ENCODE measurements around the gene ITGA8.
"Not testable (repeated sequence)": the region's sequence is repeated elsewhere in the genome, so short reads cannot be mapped to it uniquely, and the experiment has no call there.

Gene ITGA8

DNA sequence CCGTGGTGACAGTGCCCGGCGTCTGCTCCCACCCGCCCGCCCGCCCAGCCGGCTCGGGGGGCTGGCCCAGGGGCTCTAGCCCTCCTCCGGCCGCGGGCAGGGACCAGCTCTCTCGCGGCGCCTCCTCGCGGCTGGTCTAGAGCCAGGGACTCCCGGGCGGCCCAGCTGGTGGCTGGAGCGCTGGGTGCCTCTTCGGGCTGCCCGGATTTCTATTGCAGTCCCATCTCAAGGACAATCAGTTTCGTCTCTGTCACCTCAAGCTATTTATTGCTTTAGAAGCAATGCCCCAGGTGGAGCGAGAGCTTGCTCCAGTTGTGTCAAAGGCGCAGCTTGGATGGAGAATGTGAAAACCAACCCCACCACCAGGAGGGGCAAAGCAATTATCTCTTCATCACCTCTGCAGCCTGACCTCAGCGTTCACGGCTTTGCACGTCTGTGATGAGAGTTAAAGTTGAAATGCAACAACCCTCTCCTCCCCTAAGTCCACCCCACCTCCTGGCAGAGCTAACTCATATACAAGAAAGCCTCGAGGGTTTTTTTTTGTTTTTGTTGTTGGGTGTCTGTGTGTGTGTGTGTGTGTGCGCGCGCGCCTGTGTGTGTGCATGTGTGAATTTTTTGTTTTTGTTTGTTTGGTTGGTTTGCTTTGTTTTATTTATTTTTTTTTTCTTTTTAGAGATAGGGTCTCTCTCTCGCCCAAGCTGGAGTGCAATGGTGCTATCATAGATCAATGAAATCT lies at the start of gene ITGA8:
Gene ITGA8, minus strand, starts transcription at position 24 of the 736 bp plus-strand sequence. CDS start 151 bp downstream, outside the sequence.
- no peak for TF ChIP-seq GATA1 (IDR thresholded peaks at IDR 0.05; ENCODE audit: low read depth, low read length)
- TF ChIP-seq POLR2A (IDR thresholded peaks at IDR 0.05; ENCODE audit: low read length): no peak
- peak; percentile 38 to 48 for DNase-seq

DNA sequence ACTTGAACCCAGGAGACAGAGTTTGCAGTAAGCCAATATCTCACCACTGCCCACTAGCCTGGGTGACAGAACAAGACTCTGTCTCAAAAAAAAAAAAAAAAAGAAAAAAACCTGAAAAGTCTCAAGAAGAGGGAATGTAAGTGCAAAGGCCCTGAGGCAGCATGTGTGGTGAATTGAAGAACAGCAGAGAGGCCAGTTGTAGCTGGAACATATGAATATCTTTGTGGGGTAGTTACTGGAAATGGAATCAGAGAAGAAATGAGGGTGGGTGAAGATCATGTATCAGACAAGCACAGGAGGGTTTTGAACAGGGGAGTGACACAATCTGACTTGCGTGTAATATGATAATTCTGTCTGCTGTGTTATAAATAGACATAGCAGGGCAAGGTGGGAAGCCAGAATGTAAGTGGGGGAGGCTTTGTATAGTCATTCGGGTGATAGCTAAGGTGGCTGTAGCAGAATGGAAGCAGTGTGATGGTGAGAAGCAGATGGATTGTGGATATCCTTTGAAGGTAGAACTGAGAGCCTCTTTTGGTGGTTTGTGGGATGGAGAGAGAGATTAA lies 45.3 kb upstream of the ITGA8 start:
- DNase-seq: no peak
- TF ChIP-seq GATA1 (IDR thresholded peaks at IDR 0.05; ENCODE audit: low read depth, low read length) (no peak), POLR2A (IDR thresholded peaks at IDR 0.05; ENCODE audit: low read length) (no peak)

GRCh38 chr10:15763006-15763405 lies 43.3 kb upstream of the ITGA8 start:
- TF ChIP-seq POLR2A (IDR thresholded peaks at IDR 0.05; ENCODE audit: low read length): no peak
- TF ChIP-seq GATA1 (IDR thresholded peaks at IDR 0.05; ENCODE audit: low read depth, low read length): no peak
- DNase-seq: no peak

DNA sequence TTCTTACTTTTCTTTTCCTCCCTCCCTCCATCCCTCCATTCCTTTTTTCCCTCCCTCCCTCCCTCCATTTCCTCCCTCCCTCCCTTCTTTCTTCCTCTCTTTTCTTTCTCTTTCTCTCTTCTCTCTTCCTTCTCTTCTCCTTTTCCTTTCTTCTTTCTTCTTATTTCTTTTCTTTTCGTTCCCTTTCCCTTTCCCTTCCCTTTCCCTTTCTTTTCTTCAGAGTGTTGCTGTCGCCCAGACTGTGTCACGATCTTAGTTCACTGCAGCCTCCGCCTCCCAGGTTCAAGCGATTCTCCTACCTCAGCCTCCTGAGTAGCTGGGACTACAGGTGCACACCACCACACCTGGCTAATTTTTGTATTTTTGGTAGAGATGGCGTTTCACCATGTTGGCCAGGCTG lies 42.5 kb upstream of the ITGA8 start:
- not testable (repeated sequence) for DNase-seq

GRCh38 chr10:15761224-15761623 lies 41.5 kb upstream of the ITGA8 start:
- not testable (repeated sequence) for DNase-seq

- TF ChIP-seq GATA1 (IDR thresholded peaks at IDR 0.05; ENCODE audit: low read depth, low read length) (no peak), POLR2A (IDR thresholded peaks at IDR 0.05; ENCODE audit: low read length) (no peak)
- no peak for DNase-seq
Measured at GRCh38 chr10:15760681-15761080, 41.0 kb upstream of the ITGA8 start.

DNA sequence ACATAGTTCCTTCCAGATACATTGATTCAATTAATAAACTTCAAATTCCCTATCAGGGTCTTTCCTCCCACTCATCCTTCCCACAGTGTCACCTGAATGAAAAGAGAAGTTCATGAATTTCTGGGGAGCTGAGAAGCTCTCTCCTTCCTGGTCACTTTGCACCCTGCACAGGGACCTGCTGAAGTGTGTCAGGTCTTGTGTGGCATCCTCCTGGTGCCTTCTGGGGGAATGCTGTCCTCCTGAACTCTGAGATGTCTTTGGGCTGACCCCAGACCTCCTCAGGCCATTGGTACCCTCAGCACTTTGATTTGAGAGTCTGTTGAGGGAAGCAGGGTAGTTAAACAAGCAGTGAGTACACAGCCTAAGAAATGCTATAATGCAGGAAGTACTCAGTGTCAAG lies 39.5 kb upstream of the ITGA8 start:
- no peak for DNase-seq
- TF ChIP-seq GATA1 (IDR thresholded peaks at IDR 0.05; ENCODE audit: low read depth, low read length) (no peak), POLR2A (IDR thresholded peaks at IDR 0.05; ENCODE audit: low read length) (no peak)

DNA sequence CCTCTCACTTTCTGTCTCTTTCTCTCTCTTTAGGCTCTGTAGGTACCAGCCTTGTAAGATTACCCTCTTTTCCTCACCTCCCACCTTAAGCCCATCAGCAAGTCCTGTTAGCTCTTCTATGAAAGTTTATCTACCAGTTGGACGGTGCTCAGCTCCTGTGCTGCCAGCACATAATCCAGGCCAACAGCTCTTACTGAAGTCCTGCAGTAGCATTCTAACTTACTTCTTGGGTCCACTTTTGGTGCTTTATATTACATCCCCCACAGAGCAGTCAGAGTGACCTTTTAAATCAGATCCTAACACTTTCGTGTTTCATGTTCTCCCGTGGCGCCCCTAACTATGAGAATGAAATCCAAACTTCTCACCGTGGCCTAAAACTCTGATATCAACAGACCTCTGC lies 38.9 kb upstream of the ITGA8 start:
- no peak for DNase-seq
- TF ChIP-seq POLR2A (IDR thresholded peaks at IDR 0.05; ENCODE audit: low read length) (no peak), GATA1 (IDR thresholded peaks at IDR 0.05; ENCODE audit: low read depth, low read length) (no peak)

- TF ChIP-seq GATA1 (IDR thresholded peaks at IDR 0.05; ENCODE audit: low read depth, low read length) (no peak), POLR2A (IDR thresholded peaks at IDR 0.05; ENCODE audit: low read length) (no peak)
- no peak for DNase-seq
Measured at GRCh38 chr10:15754937-15755336, 35.2 kb upstream of the ITGA8 start.

DNA sequence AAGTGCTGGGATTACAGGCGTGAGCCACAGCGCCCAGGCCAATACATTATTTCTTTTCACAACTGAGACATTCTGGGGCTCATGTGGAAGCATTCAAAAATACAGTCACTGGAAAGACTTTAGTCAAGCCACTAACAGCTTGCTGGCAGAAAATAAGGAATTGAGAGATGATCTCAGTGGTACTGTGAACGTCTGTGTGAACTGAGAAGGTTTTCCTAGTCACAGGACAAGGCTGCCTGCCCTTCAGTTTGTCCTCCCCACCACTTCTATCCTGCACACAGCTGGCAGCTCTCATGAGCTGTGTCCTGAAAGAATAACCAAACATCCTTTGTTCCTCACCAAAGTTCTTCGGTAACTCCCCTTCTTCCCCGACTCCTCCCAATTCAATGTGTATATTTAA lies 31.3 kb upstream of the ITGA8 start:
- TF ChIP-seq GATA1 (IDR thresholded peaks at IDR 0.05; ENCODE audit: low read depth, low read length) (no peak), POLR2A (IDR thresholded peaks at IDR 0.05; ENCODE audit: low read length) (no peak)
- DNase-seq: no peak

DNA sequence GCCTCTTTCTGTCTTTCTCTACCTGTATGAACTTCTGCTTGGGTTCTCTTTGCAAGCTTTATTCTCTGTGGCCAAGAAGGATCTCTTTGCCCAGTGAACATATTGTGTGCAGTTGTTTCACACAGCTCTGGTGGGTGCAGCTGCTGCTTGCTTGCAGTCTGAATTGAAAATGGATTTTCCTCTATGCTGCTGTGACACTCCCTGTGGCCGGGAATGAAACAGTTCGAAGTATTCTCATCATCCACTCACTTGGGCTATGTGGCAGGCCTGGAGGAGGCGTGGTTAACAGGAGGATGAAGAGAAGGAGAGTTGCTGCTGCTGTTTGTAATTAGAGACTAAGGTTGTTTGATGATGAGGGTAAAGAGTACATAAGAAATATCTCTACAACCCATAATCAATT lies 28.4 kb upstream of the ITGA8 start:
- no peak for TF ChIP-seq GATA1 (IDR thresholded peaks at IDR 0.05; ENCODE audit: low read depth, low read length)
- TF ChIP-seq POLR2A (IDR thresholded peaks at IDR 0.05; ENCODE audit: low read length): no peak
- DNase-seq: no peak

DNA sequence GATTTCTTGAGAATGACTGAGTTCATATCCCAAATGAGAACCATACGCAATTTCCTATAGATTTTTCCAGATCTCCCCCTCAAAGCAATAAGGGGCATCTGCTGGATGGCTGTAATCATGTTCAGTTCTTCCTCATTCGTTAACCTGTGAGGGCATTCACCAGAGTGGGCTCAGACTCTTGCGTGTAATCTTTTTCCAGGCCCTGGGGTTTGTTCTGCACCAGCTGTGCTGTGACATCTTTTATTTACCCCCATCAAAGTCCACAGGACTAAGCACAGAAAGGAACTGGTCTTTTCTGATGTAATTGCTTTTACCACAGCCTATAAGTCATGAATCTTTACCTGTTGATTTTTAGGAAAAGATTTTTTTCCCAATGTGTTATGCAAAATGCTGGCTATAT lies 27.9 kb upstream of the ITGA8 start:
- TF ChIP-seq POLR2A (IDR thresholded peaks at IDR 0.05; ENCODE audit: low read length): no peak
- no peak for DNase-seq

DNA sequence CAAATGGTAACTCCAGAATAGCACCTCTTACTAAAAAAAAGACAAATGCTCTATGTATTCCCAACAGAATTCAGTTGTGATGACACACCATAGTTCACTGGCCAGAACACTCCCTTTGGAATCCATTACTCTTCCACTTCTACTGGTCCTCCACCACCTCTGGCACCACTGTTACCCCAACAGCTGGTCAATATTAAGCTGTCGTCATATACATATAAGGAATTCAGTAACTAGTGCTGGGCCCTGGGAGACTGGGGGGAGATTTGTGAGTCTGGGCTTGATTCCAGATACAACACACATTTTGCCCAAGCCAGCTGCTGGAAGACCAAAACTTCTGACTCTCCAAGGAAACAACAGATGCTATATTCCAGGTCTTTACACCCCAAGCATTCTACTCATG lies 26.0 kb upstream of the ITGA8 start:
- no peak for DNase-seq
- TF ChIP-seq POLR2A (IDR thresholded peaks at IDR 0.05; ENCODE audit: low read length): no peak
- TF ChIP-seq GATA1 (IDR thresholded peaks at IDR 0.05; ENCODE audit: low read depth, low read length): no peak

- TF ChIP-seq POLR2A (IDR thresholded peaks at IDR 0.05; ENCODE audit: low read length): no peak
- no peak for TF ChIP-seq GATA1 (IDR thresholded peaks at IDR 0.05; ENCODE audit: low read depth, low read length)
- peak; percentile 74 to 80 for DNase-seq
Measured at GRCh38 chr10:15744217-15744865, 24.6 kb upstream of the ITGA8 start.

DNA sequence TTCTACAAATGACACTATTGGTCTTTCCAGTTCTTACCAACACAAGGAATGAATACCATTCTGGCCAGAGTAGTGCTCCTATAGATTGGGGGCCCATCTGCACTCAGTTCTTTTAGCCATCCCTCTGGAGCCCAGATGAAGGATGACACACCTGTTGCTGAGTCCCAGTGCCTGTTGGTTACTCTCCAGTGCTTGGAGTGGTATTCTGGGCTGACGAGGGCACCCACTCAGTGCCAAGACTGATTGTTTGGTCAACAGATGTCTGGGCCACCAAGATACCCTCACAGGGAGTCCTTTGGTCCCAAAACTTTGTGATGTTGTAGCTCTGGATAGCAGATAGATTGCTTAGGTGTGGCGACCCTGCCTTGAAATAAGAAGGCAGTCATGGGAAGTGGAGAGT lies 23.7 kb upstream of the ITGA8 start:
- TF ChIP-seq POLR2A (IDR thresholded peaks at IDR 0.05; ENCODE audit: low read length) (no peak), GATA1 (IDR thresholded peaks at IDR 0.05; ENCODE audit: low read depth, low read length) (no peak)
- DNase-seq: no peak

Measured in erythroblast (primary cell).